HCT116 (cell line): ENCODE data around the gene FLNA. TPM values are rescaled to one million over a fixed set of nuclear protein-coding genes. Genes with fewer than 3 reads are reported as not detected.
A peak's percentile ranks its signal among the peaks of the same experiment; 100 is the strongest.

Experiments used
- ATAC-seq: fragments of 200-7000 bp; cut with Tn5 transposase; 2 replicates; pipeline ENCODE4 v1.9.1; 2020; ENCODE audit warnings: mild to moderate bottlenecking, moderate library complexity
- BruUV-seq: library from RNA; stranded (reverse); fragments of 400-500 nt; replicated peaks from 2 replicates; lab custom pipeline; 2021; lab: Mats Ljungman, UMichigan
- CTCF ChIA-PET: fragments of 300-600 bp; sonication (Branson Sonifier 250); formaldehyde crosslinking; loops from one replicate; lab custom pipeline; 2021; ENCODE audit warnings: antibody characterized with exemption; lab: Charles Lee
- POLR2A ChIA-PET: fragments of 300-600, 350-600 bp; sonication (Branson Sonifier 250); formaldehyde crosslinking; loops from one replicate; lab custom pipeline; 2021; ENCODE audit warnings: antibody characterized with exemption; lab: Charles Lee
- RAD21 ChIA-PET, 2 experiments: fragments of 300-600 bp; sonication (Branson Sonifier 250); formaldehyde crosslinking; loops; one replicate each; lab custom pipeline; 2023; ENCODE audit warnings: low total read pairs in 2 of 2; ENCODE audit not compliant: uncharacterized antibody in 2 of 2, unreplicated experiment in 2 of 2, low non-redundant PET in 1 of 2; lab: Charles Lee
- DNase-seq: peaks from one replicate; pipeline ENCODE4 v3.0.0-alpha.2; 2010; ENCODE audit warnings: low read depth, low spot score
- H2AFZ ChIP-seq: fragments of 200-600 bp; shearing (Covaris generic), sonication (generic); 2 replicates; pipeline ENCODE4 v1.6.1; 2017; ENCODE audit warnings: low read depth, mixed run types, mixed read lengths, antibody characterized with exemption, low read length; ENCODE audit not compliant: poor library complexity, severe bottlenecking
- H3K27ac ChIP-seq: 2 replicates; pipeline ENCODE4 v1.5.1; 2012; ENCODE audit warnings: low read depth, low read length
- H3K27me3 ChIP-seq: fragments of 200-600 bp; sonication (generic); 2 replicates; pipeline ENCODE4 v1.6.1; 2016; ENCODE audit warnings: mixed run types, low read length, mixed read lengths; ENCODE audit not compliant: insufficient read depth
- H3K36me3 ChIP-seq, 2 experiments: fragments of 200-500 bp in 1 of 2; fragments of 200-600 bp in 1 of 2; sonication (Bioruptor generic) in 1 of 2; sonication (generic) in 1 of 2; 2 replicates each; pipeline versions ENCODE4 v1.5.1 to v1.6.1; 2014 to 2016; ENCODE audit warnings: low read length in 2 of 2, inconsistent platforms in 1 of 2, mixed read lengths in 1 of 2, mixed run types in 1 of 2; ENCODE audit not compliant: insufficient read depth in 2 of 2, control insufficient read depth in 1 of 2
- H3K4me1 ChIP-seq, 2 experiments: fragments of 200-600 bp in 1 of 2; sonication (generic) in 1 of 2; 2 replicates each; pipeline versions ENCODE4 v1.5.1 to v1.6.1; 2012 to 2017; ENCODE audit warnings: low read length in 2 of 2, inconsistent platforms in 1 of 2, mild to moderate bottlenecking in 1 of 2, mixed read lengths in 1 of 2, mixed run types in 1 of 2, moderate library complexity in 1 of 2; ENCODE audit not compliant: insufficient read depth in 2 of 2, control insufficient read depth in 1 of 2
- H3K4me2 ChIP-seq: fragments of 200-600 bp; sonication (generic); 2 replicates; pipeline ENCODE4 v1.6.1; 2017; ENCODE audit warnings: mixed run types, low read length, mixed read lengths
- H3K4me3 ChIP-seq, 2 experiments: fragments of 200-600 bp in 1 of 2; sonication (generic) in 1 of 2; replicated peaks in 1 of 2; 2 replicates each; pipeline ENCODE4 v1.5.1; 2011 to 2016; ENCODE audit warnings: low read length in 2 of 2, control low read depth in 1 of 2, low read depth in 1 of 2, mild to moderate bottlenecking in 1 of 2, mixed read lengths in 1 of 2, mixed run types in 1 of 2
- H3K79me2 ChIP-seq: fragments of 200-600 bp; sonication (generic); 2 replicates; pipeline ENCODE4 v1.6.1; 2017; ENCODE audit warnings: mild to moderate bottlenecking, mixed run types, low read length, moderate library complexity, mixed read lengths; ENCODE audit not compliant: insufficient read depth
- H3K9ac ChIP-seq: fragments of 200-600 bp; sonication (generic); 2 replicates; pipeline ENCODE4 v1.6.1; 2016; ENCODE audit warnings: low read length, mixed read lengths
- H3K9me2 ChIP-seq: fragments of 200-600 bp; sonication (generic), shearing (Covaris generic); 2 replicates; pipeline ENCODE4 v1.6.1; 2017; ENCODE audit warnings: mixed run types, mild to moderate bottlenecking, moderate library complexity; ENCODE audit not compliant: insufficient read depth
- H3K9me3 ChIP-seq, 2 experiments: fragments of 200-500 bp in 1 of 2; fragments of 200-600 bp in 1 of 2; sonication (Bioruptor generic) in 1 of 2; sonication (generic) in 1 of 2; 2 replicates each; pipeline ENCODE4 v1.6.1; 2014 to 2017; ENCODE audit warnings: low read length in 2 of 2, mixed read lengths in 2 of 2, inconsistent platforms in 1 of 2, low read depth in 1 of 2, mild to moderate bottlenecking in 1 of 2, mixed run types in 1 of 2, moderate library complexity in 1 of 2; ENCODE audit not compliant: control insufficient read depth in 1 of 2, insufficient read depth in 1 of 2
- H4K20me1 ChIP-seq: fragments of 200-600 bp; sonication (generic), shearing (Covaris generic); 2 replicates; pipeline ENCODE4 v1.6.1; 2017; ENCODE audit warnings: mixed run types, mild to moderate bottlenecking, moderate library complexity; ENCODE audit not compliant: insufficient read depth
- ATF3 ChIP-seq: IDR thresholded peaks from 2 replicates; pipeline ENCODE4 v1.6.1; 2012
- CBX3 ChIP-seq: IDR thresholded peaks from 2 replicates; pipeline ENCODE4 v1.6.1; 2012; ENCODE audit warnings: low read depth
- CEBPB ChIP-seq: IDR thresholded peaks from 2 replicates; pipeline ENCODE4 v1.6.1; 2012; ENCODE audit warnings: low read depth
- CTCF ChIP-seq, 3 experiments: fragments of 200-600 bp in 1 of 3; sonication (generic) in 1 of 3; IDR thresholded peaks in 2 of 3; conservative IDR thresholded peaks in 1 of 3; 2 replicates each; pipeline ENCODE4 v1.5.1; 2012 to 2017; ENCODE audit warnings: low read depth in 2 of 3, low read length in 2 of 3, antibody characterized with exemption in 1 of 3, borderline replicate concordance in 1 of 3, control low read depth in 1 of 3, mild to moderate bottlenecking in 1 of 3, mixed read lengths in 1 of 3, mixed run types in 1 of 3, moderate library complexity in 1 of 3; ENCODE audit not compliant: insufficient read depth in 1 of 3
- EGR1 ChIP-seq: IDR thresholded peaks from 2 replicates; pipeline ENCODE4 v1.6.1; 2012; ENCODE audit warnings: low read depth
- ELF1 ChIP-seq: IDR thresholded peaks from 2 replicates; pipeline ENCODE4 v1.6.1; 2012; ENCODE audit warnings: low read depth, borderline replicate concordance
- FOSL1 ChIP-seq: IDR thresholded peaks from 2 replicates; pipeline ENCODE4 v1.6.1; 2012; ENCODE audit warnings: low read depth
- JUND ChIP-seq: IDR thresholded peaks from 2 replicates; pipeline ENCODE4 v1.6.1; 2012
- POLR2A ChIP-seq: IDR thresholded peaks from 2 replicates; pipeline ENCODE4 v1.7.0; 2011; ENCODE audit warnings: borderline replicate concordance; ENCODE audit not compliant: insufficient read depth, insufficient read length; ENCODE audit errors: extremely low read depth
- POLR2AphosphoS5 ChIP-seq: IDR thresholded peaks from 2 replicates; pipeline ENCODE4 v1.6.1; 2011; ENCODE audit warnings: mild to moderate bottlenecking, low read depth, low read length, moderate library complexity
- SP1 ChIP-seq: IDR thresholded peaks from 2 replicates; pipeline ENCODE4 v1.6.1; 2012; ENCODE audit warnings: low read depth
- SRF ChIP-seq: IDR thresholded peaks from 2 replicates; pipeline ENCODE4 v1.6.1; 2012; ENCODE audit warnings: low read depth
- YY1 ChIP-seq: IDR thresholded peaks from 2 replicates; pipeline ENCODE4 v1.6.1; 2011; ENCODE audit warnings: low read length, low read depth, moderate library complexity, mild to moderate bottlenecking; ENCODE audit not compliant: insufficient replicate concordance; ENCODE audit errors: extremely low read depth
- ZBTB33 ChIP-seq: IDR thresholded peaks from 2 replicates; pipeline ENCODE4 v1.6.1; 2011; ENCODE audit warnings: mild to moderate bottlenecking, low read length, moderate library complexity; ENCODE audit not compliant: insufficient replicate concordance; ENCODE audit errors: extremely low read depth
- ZNF274 ChIP-seq: fragments of 200-500 bp; sonication (Bioruptor generic); IDR thresholded peaks from 2 replicates; pipeline ENCODE4 v1.6.1; 2014; ENCODE audit warnings: mild to moderate bottlenecking, low read depth, low read length, inconsistent platforms
- intact Hi-C: fragments of 100-400 bp; cut with micrococcal nuclease; formaldehyde crosslinking; loops from 2 replicates; pipeline ENCODE4 v1.10.0; 2022
- total RNA-seq: library from RNA; stranded (reverse); gene quantifications from one replicate; pipeline ENCODE4 v1.2.1, GENCODE V29; 2021; ENCODE audit not compliant: unreplicated experiment

The FLNA gene
- total RNA-seq, 1 experiment from 2014 or later: 546 TPM

GRCh38 chrX:154408659-154409221 is 34.3 kb upstream of the FLNA start:
- H2AFZ ChIP-seq: no peak overlapping the region

More at GRCh38 chrX:154408659-154409221, 34.3 kb upstream of the FLNA start:
- TF ChIP-seq EGR1 (no peak), CEBPB (no peak), SP1 (no peak), CBX3 (no peak), YY1 (no peak), CTCF (IDR thresholded peaks at IDR 0.05 in 2 of 3, conservative IDR thresholded peaks at IDR 0.05 in 1 of 3; ENCODE audit: borderline replicate concordance in 1 of 3, insufficient read depth in 1 of 3, low read depth in 2 of 3, low read length in 2 of 3) (no peak), JUND (no peak), POLR2AphosphoS5 (no peak; the same call in 1 of the 2 replicates), FOSL1 (no peak), ZBTB33 (no peak), ZNF274 (no peak), ELF1 (no peak), SRF (no peak), POLR2A (no peak), ATF3 (no peak)
- intact Hi-C loops: loop anchor here (5.0 kb wide), 1 partner anchor 69 kb away; the partner anchor contains the start of gene LAGE3
- H3K79me2 ChIP-seq: no peaks in the 10 kb centered on the region
- H3K4me2 ChIP-seq: peak overlapping the region; percentile 87
- RAD21 ChIA-PET: interaction anchor here in 1 of 2 experiments (0.6 kb wide), 1 partner anchor 35 kb away, joined by 3 read pairs; no protein-coding TSS in a partner anchor
- CTCF ChIA-PET: interaction anchor here (0.9 kb wide), 1 partner anchor 35 kb away, joined by 3 read pairs; no protein-coding TSS in a partner anchor
- no peak; the same call in 1 of the 2 replicates for ATAC-seq
- peak overlapping the region; percentile 73 for H3K9ac ChIP-seq
- no peaks in the 10 kb centered on the region for H3K9me2 ChIP-seq
- TSS peak; percentile 41 for BruUV-seq
- H3K4me1 ChIP-seq: peaks cover 15 to 35% of the 10 kb centered on the region in 2 experiments
- peak overlapping the region; percentile 54 to 64 for H3K4me3 ChIP-seq
- POLR2A ChIA-PET: interaction anchor here (1.7 to 1.9 kb wide), 2 partner anchors 9 to 11 kb away, joined by 10 to 12 read pairs; partner anchors contain the start of gene RPL10
- H3K27me3 ChIP-seq: no peaks in the 10 kb centered on the region
- no peak for DNase-seq
- no peaks in the 10 kb centered on the region for H3K36me3 ChIP-seq
- no peaks in the 10 kb centered on the region for H3K9me3 ChIP-seq
- peak overlapping the region; percentile 91 for H3K27ac ChIP-seq
- H4K20me1 ChIP-seq: no peaks in the 10 kb centered on the region
